Left ventricle myocardium inferior (tissue), 1 donor: ENCODE results near the gene MED27. TPM values are rescaled to one million over a fixed set of nuclear protein-coding genes. Genes with fewer than 3 reads are reported as not detected.

Experiments
- DNase-seq: peaks from one replicate; pipeline ENCODE4 v3.0.0-alpha.2; 2020
- H3K27ac ChIP-seq: fragments of 200-600 bp; replicated peaks from 2 replicates; pipeline ENCODE4 v1.8.0; 2021
- H3K27me3 ChIP-seq: fragments of 200-600 bp; 2 replicates; pipeline ENCODE4 v1.8.0; 2021; ENCODE audit warnings: low read depth
- H3K36me3 ChIP-seq: fragments of 200-600 bp; 2 replicates; pipeline ENCODE4 v1.8.0; 2021
- H3K4me1 ChIP-seq: fragments of 200-600 bp; 2 replicates; pipeline ENCODE4 v1.8.0; 2021
- H3K4me3 ChIP-seq: fragments of 200-600 bp; 2 replicates; pipeline ENCODE4 v1.8.0; 2021; ENCODE audit warnings: mild to moderate bottlenecking, moderate library complexity
- H3K9me3 ChIP-seq: fragments of 200-600 bp; replicated peaks from 2 replicates; pipeline ENCODE4 v1.8.0; 2021
- CTCF ChIP-seq: fragments of 200-600 bp; IDR thresholded peaks from 2 replicates; pipeline ENCODE4 v1.8.0; 2021; ENCODE audit warnings: antibody characterized with exemption, mild to moderate bottlenecking, borderline replicate concordance
- intact Hi-C: fragments of 100-400 bp; cut with micrococcal nuclease; formaldehyde crosslinking; loops from one replicate; pipeline ENCODE4 v1.11.0; 2022
- total RNA-seq: library from RNA; stranded (reverse); fragmentation: NEBNext Ultra II Directional; extraction: Animal tissue kit (Norgen Biotek cat#: 25700); gene quantifications from one replicate; pipeline ENCODE4 v1.2.1, GENCODE V29; 2021
- donor health status: DM: no; HTN: yes; CAD: no; lungs with severe emphysema.

The MED27 gene
- total RNA-seq, 1 donor from 2014 or later = 16.3 TPM

- no peak for DNase-seq
- peaks cover 6% of the 10 kb centered on the region for H3K36me3 ChIP-seq
- no peak for TF ChIP-seq CTCF
- no peaks in the 10 kb centered on the region for H3K9me3 ChIP-seq
- no peak overlapping the region for H3K27ac ChIP-seq
- H3K4me3 ChIP-seq = no peak overlapping the region
- intact Hi-C loops = no loop called here
- H3K27me3 ChIP-seq = no peaks in the 10 kb centered on the region
- peaks cover 26% of the 10 kb centered on the region for H3K4me1 ChIP-seq
Measured at GRCh38 chr9:132000659-132001058, 79.0 kb downstream of the MED27 start.

GRCh38 chr9:131999692-132000551, 79.7 kb downstream of the MED27 start:
- TF ChIP-seq CTCF = no peak
- Histone ChIP-seq H3K9me3 (no peaks in the 10 kb centered on the region), H3K27ac (no peak overlapping the region), H3K27me3 (no peaks in the 10 kb centered on the region), H3K4me3 (no peak overlapping the region), H3K4me1 (peaks cover 26% of the 10 kb centered on the region), H3K36me3 (peaks cover 7% of the 10 kb centered on the region)
- DNase-seq = no peak
- intact Hi-C loops = no loop called here

GRCh38 chr9:131997779-131998178, 81.9 kb downstream of the MED27 start:
- H3K27ac ChIP-seq = peak overlapping the region; percentile 48
- H3K27me3 ChIP-seq = no peaks in the 10 kb centered on the region
- intact Hi-C loops = no loop called here
- peaks cover 26% of the 10 kb centered on the region for H3K4me1 ChIP-seq
- H3K36me3 ChIP-seq = peaks cover 7% of the 10 kb centered on the region
- DNase-seq = peak; percentile 40
- peak overlapping the region; percentile 27 for H3K4me3 ChIP-seq
- TF ChIP-seq CTCF = no peak
- H3K9me3 ChIP-seq = no peaks in the 10 kb centered on the region

- Histone ChIP-seq H3K36me3 (peaks cover 7% of the 10 kb centered on the region), H3K4me1 (peaks cover 26% of the 10 kb centered on the region), H3K27ac (peak overlapping the region; percentile 48), H3K27me3 (no peaks in the 10 kb centered on the region), H3K9me3 (no peaks in the 10 kb centered on the region), H3K4me3 (peak overlapping the region; percentile 27)
- no peak for DNase-seq
- intact Hi-C loops = no loop called here
- TF ChIP-seq CTCF = no peak
Measured at GRCh38 chr9:131997076-131997475, 82.6 kb downstream of the MED27 start.

- H3K27me3 ChIP-seq = no peaks in the 10 kb centered on the region
- no peaks in the 10 kb centered on the region for H3K9me3 ChIP-seq
- no peak for TF ChIP-seq CTCF
- no peak overlapping the region for H3K27ac ChIP-seq
- H3K4me1 ChIP-seq = peaks cover 26% of the 10 kb centered on the region
- peaks cover 7% of the 10 kb centered on the region for H3K36me3 ChIP-seq
- no peak overlapping the region for H3K4me3 ChIP-seq
- no peak for DNase-seq
- intact Hi-C loops = no loop called here
Measured at GRCh38 chr9:131995382-131995781, 84.3 kb downstream of the MED27 start.
